Endothelial cell (in vitro differentiated cells): ENCODE data around the gene ZSWIM4. TPM values are rescaled to one million over a fixed set of nuclear protein-coding genes. Genes with fewer than 3 reads are reported as not detected.

ENCODE experiments used
- DNase-seq: peaks from one replicate; pipeline ENCODE4 v3.0.0; 2021; ENCODE audit warnings: low spot score
- H3K27ac Mint-ChIP-seq: one replicate; pipeline ENCODE4 v1.8.0; 2021; ENCODE audit warnings: mixed read lengths, inconsistent platforms; ENCODE audit not compliant: unreplicated experiment
- H3K27me3 Mint-ChIP-seq: one replicate; pipeline ENCODE4 v1.8.0; 2021; ENCODE audit warnings: mild to moderate bottlenecking, moderate library complexity, mixed read lengths, inconsistent platforms; ENCODE audit not compliant: unreplicated experiment
- H3K36me3 Mint-ChIP-seq: one replicate; pipeline ENCODE4 v1.8.0; 2021; ENCODE audit warnings: mild to moderate bottlenecking, low read depth, mixed read lengths, inconsistent platforms; ENCODE audit not compliant: unreplicated experiment
- H3K4me1 Mint-ChIP-seq: one replicate; pipeline ENCODE4 v1.8.0; 2021; ENCODE audit warnings: mild to moderate bottlenecking, mixed read lengths, inconsistent platforms; ENCODE audit not compliant: unreplicated experiment
- H3K4me3 Mint-ChIP-seq: one replicate; pipeline ENCODE4 v1.8.0; 2021; ENCODE audit warnings: mild to moderate bottlenecking, mixed read lengths, inconsistent platforms; ENCODE audit not compliant: unreplicated experiment
- H3K9me3 Mint-ChIP-seq: one replicate; pipeline ENCODE4 v1.8.0; 2021; ENCODE audit warnings: mixed read lengths, inconsistent platforms; ENCODE audit not compliant: unreplicated experiment
- total RNA-seq: library from RNA; stranded (reverse); fragmentation: NEBNext Ultra II Directional; extraction: Animal tissue kit (Norgen Biotek cat#: 25700); gene quantifications from one replicate; pipeline ENCODE4 v1.2.1, GENCODE V29; 2021; ENCODE audit not compliant: unreplicated experiment
- TF ChIP-seq, protein P1 (sequence below): fragments of 200-600 bp; sonication (generic); IDR thresholded peaks from one replicate; pipeline ENCODE4 v1.5.0; 2021; ENCODE audit warnings: antibody characterized with exemption; ENCODE audit not compliant: unreplicated experiment

ZSWIM4 gene
- total RNA-seq, 1 donor from 2014 or later, result 43.7 TPM

DNA sequence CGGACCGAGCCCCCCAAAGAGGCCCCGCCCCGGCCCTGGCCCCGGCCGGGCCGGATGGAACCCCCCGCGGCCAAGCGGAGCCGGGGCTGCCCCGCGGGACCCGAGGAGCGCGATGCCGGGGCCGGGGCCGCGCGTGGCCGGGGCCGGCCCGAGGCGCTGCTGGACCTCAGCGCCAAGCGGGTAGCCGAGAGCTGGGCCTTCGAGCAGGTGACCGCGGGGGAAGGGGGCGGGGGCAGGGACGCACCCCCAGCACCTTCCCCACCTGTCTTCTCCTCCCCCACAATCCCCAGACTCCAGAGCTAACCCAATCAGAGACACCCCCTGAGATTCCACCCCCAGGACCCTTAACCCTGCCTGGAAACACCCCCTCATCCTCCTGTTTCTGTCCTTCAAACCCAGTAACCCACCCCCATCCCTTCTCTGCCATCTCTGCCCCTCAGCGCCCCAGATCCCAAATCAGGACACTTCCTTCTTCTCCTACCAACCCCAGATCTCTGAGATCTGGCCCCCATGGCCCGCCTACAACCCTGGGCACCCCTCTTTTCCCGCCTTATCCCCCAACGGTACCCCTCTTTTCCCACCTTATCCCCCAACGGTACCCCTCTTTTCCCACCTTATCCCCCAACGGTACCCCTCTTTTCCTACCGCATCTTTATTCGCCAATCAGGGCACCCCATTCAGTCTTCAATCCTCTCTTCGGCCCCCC, 505 bp downstream of the ZSWIM4 start:
- Mint-ChIP-seq H3K27me3 (peaks cover 5% of the 10 kb centered on the region), H3K36me3 (peaks cover 3% of the 10 kb centered on the region), H3K4me3 (peak overlapping the region; percentile 95), H3K4me1 (peaks cover 18% of the 10 kb centered on the region), H3K9me3 (no peaks in the 10 kb centered on the region), H3K27ac (peak overlapping the region; percentile 6)
- TF ChIP-seq, protein P1, sequence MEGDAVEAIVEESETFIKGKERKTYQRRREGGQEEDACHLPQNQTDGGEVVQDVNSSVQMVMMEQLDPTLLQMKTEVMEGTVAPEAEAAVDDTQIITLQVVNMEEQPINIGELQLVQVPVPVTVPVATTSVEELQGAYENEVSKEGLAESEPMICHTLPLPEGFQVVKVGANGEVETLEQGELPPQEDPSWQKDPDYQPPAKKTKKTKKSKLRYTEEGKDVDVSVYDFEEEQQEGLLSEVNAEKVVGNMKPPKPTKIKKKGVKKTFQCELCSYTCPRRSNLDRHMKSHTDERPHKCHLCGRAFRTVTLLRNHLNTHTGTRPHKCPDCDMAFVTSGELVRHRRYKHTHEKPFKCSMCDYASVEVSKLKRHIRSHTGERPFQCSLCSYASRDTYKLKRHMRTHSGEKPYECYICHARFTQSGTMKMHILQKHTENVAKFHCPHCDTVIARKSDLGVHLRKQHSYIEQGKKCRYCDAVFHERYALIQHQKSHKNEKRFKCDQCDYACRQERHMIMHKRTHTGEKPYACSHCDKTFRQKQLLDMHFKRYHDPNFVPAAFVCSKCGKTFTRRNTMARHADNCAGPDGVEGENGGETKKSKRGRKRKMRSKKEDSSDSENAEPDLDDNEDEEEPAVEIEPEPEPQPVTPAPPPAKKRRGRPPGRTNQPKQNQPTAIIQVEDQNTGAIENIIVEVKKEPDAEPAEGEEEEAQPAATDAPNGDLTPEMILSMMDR, result no peak
- no peak for DNase-seq

DNA sequence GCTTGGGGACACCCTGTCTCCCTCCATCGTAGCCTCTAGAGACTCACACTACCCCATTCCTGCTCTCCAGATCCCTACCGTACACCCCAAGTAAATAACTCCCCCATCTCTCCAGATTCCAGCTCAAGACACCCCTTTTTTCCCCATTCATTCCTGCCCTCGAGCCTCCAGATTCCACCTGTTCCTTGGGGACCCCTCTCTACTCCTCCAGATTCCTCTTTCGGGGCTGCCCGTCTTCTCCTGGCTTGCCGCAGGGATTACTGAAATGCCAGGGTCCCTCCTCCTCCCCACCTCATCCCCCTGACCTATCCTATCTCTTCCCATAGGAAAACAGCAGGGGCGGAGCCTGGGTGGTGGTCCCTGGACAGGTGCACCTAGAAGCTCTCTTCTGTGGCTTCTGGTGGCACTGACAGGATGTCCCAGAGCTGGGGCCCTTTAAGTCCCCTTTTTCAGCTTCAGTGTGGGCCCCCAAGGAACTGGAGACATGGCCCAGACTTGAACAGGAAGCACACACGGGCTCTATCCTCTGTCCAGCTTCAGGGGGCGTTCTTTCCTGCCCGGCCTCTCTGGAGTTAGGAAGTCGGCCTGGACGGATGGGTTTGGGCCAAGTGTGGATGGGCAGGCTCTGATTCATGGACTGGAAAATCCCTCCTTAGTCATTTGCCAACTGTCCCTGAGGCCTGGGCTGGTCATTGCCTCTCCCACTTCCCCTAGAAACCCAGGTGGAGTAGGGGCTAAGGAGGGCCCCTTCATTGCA, 1.2 kb downstream of the ZSWIM4 start:
- peak overlapping the region; percentile 6 for H3K27ac Mint-ChIP-seq
- H3K4me1 Mint-ChIP-seq, result peaks cover 18% of the 10 kb centered on the region
- H3K27me3 Mint-ChIP-seq, result peaks cover 5% of the 10 kb centered on the region
- H3K9me3 Mint-ChIP-seq, result no peaks in the 10 kb centered on the region
- peaks cover 8% of the 10 kb centered on the region for H3K36me3 Mint-ChIP-seq
- TF ChIP-seq, protein P1, result no peak
- no peak for DNase-seq
- peak overlapping the region; percentile 95 for H3K4me3 Mint-ChIP-seq

DNA sequence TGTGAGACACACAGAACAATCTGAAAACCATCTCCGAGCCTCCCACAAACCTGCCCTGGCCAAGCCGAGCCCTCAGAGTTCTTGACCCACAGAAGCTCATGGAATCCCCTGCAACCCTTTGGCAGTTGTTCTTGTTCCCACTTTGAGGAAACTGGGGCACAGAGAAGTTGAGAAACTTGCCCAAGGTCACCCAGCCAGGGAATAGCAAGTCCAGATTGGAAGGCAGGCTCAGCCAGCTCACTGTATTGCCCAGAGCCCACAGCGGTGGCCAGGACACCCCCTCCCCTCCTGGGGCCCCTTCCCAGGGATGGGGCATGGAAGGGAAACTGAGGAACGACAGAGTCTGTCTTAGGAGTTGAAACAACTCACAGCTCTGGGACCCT, 1.8 kb downstream of the ZSWIM4 start:
- H3K9me3 Mint-ChIP-seq, result no peaks in the 10 kb centered on the region
- no peak overlapping the region for H3K27ac Mint-ChIP-seq

DNA sequence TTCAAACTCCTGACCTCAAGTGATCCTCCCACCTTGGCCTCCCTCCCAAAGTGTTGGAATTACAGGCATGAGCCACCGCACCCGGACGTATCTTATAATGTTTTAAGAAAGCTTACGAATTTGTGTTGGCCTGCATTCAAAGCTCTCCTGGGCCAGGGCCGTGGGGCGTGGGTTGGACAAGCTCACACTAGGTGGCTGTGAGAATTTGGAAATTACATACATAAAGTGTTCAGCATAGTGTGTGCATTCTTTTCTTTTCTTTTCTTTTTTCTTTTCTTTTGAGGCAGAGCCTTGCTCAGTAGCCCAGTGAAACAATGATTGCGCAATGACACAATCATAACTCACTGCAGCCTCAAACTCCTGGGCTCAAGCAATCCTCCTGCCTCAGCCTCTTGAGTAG, 2.6 kb downstream of the ZSWIM4 start:
- DNase-seq, result no peak
- no peak overlapping the region for H3K27ac Mint-ChIP-seq
- H3K9me3 Mint-ChIP-seq, result no peaks in the 10 kb centered on the region
- no peak overlapping the region for H3K4me3 Mint-ChIP-seq
- peaks cover 5% of the 10 kb centered on the region for H3K27me3 Mint-ChIP-seq
- peaks cover 12% of the 10 kb centered on the region for H3K36me3 Mint-ChIP-seq
- H3K4me1 Mint-ChIP-seq, result peaks cover 18% of the 10 kb centered on the region
- TF ChIP-seq, protein P1, result no peak

More for the DNA sequence above, 1.8 kb downstream of the ZSWIM4 start:
- peaks cover 18% of the 10 kb centered on the region for H3K4me1 Mint-ChIP-seq
- peaks cover 8% of the 10 kb centered on the region for H3K36me3 Mint-ChIP-seq
- no peak for DNase-seq
- H3K27me3 Mint-ChIP-seq, result peaks cover 5% of the 10 kb centered on the region
- peak overlapping the region; percentile 95 for H3K4me3 Mint-ChIP-seq
- TF ChIP-seq, protein P1, result no peak

DNA sequence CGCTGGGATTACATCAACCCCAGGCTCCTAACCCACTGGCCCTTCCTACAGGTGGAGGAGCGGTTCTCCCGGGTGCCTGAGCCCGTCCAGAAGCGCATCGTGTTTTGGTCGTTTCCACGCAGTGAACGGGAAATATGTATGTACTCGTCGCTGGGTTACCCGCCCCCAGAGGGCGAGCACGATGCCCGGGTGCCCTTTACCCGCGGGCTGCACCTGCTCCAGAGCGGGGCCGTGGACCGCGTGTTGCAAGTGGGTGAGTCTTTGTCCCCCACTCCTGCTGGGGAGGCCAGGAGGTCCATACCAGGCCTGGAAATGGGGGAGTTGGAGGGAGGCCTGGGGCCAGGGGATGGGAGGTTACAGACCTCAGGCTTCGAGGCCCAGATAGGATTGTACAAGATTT, 4.4 kb downstream of the ZSWIM4 start:
- Mint-ChIP-seq H3K4me3 (no peak overlapping the region), H3K36me3 (peaks cover 12% of the 10 kb centered on the region)
- TF ChIP-seq, protein P1, result no peak

More for the DNA sequence above, 4.4 kb downstream of the ZSWIM4 start:
- H3K27me3 Mint-ChIP-seq, result peaks cover 3% of the 10 kb centered on the region
- no peak overlapping the region for H3K27ac Mint-ChIP-seq
- H3K9me3 Mint-ChIP-seq, result no peaks in the 10 kb centered on the region
- DNase-seq, result no peak
- H3K4me1 Mint-ChIP-seq, result peaks cover 13% of the 10 kb centered on the region
